ENCODE results near the gene LAMC1.

LAMC1 gene

GRCh38 chr1:183079712-183080388, 56.6 kb downstream of the LAMC1 start:
- DNase-seq (ENCODE audit: low read depth in 2 of 2) = no peak

- DNase-seq (ENCODE audit: low read depth in 2 of 2) = no peak
These were observed 57.2 kb downstream of the LAMC1 start for GRCh38 chr1:183080406-183080805.

- no peak for DNase-seq (ENCODE audit: low read depth in 2 of 2)
These were observed 58.3 kb downstream of the LAMC1 start for GRCh38 chr1:183081402-183082120.

GRCh38 chr1:183082650-183083049, 59.4 kb downstream of the LAMC1 start:
- DNase-seq (ENCODE audit: low read depth in 2 of 2) = no peak

- DNase-seq (ENCODE audit: low read depth in 2 of 2) = no peak
These were observed 63.8 kb downstream of the LAMC1 start for GRCh38 chr1:183087001-183087400.

- DNase-seq (ENCODE audit: low read depth in 2 of 2) = no peak
These were observed 65.9 kb downstream of the LAMC1 start for GRCh38 chr1:183089025-183089639.

- DNase-seq (ENCODE audit: low read depth in 2 of 2) = no peak
These were observed 67.3 kb downstream of the LAMC1 start for GRCh38 chr1:183090391-183091006.

GRCh38 chr1:183091181-183091580, 68.0 kb downstream of the LAMC1 start:
- DNase-seq (ENCODE audit: low read depth in 2 of 2) = no peak

- DNase-seq (ENCODE audit: low read depth in 2 of 2) = no peak
These were observed 69.1 kb downstream of the LAMC1 start for GRCh38 chr1:183092350-183092749.

GRCh38 chr1:183093066-183093668, 69.9 kb downstream of the LAMC1 start:
- no peak for DNase-seq (ENCODE audit: low read depth in 2 of 2)

GRCh38 chr1:183093786-183094298, 70.6 kb downstream of the LAMC1 start:
- DNase-seq (ENCODE audit: low read depth in 2 of 2) = no peak

- no peak for DNase-seq (ENCODE audit: low read depth in 2 of 2)
These were observed 71.1 kb downstream of the LAMC1 start for GRCh38 chr1:183094351-183094750.

GRCh38 chr1:183096351-183096750, 73.1 kb downstream of the LAMC1 start:
- no peak for DNase-seq (ENCODE audit: low read depth in 2 of 2)

GRCh38 chr1:183096894-183097293, 73.7 kb downstream of the LAMC1 start:
- no peak for DNase-seq (ENCODE audit: low read depth in 2 of 2)

GRCh38 chr1:183097438-183098051, 74.3 kb downstream of the LAMC1 start:
- no peak for DNase-seq (ENCODE audit: low read depth in 2 of 2)

GRCh38 chr1:183098317-183098716, 75.1 kb downstream of the LAMC1 start:
- DNase-seq (ENCODE audit: low read depth in 2 of 2) = no peak

- no peak for DNase-seq (ENCODE audit: low read depth in 2 of 2)
These were observed 77.2 kb downstream of the LAMC1 start for GRCh38 chr1:183100361-183100974.

- no peak for DNase-seq (ENCODE audit: low read depth in 2 of 2)
These were observed 77.9 kb downstream of the LAMC1 start for GRCh38 chr1:183101081-183101480.

GRCh38 chr1:183101841-183102276, 78.6 kb downstream of the LAMC1 start:
- no peak for DNase-seq (ENCODE audit: low read depth in 2 of 2)

GRCh38 chr1:183103147-183103546, 79.9 kb downstream of the LAMC1 start:
- DNase-seq (ENCODE audit: low read depth in 2 of 2) = no peak

- no peak for DNase-seq (ENCODE audit: low read depth in 2 of 2)
These were observed 80.4 kb downstream of the LAMC1 start for GRCh38 chr1:183103577-183103976.
